ENCODE results near the gene TNRC6C. TPM values are rescaled to one million over a fixed set of nuclear protein-coding genes. Genes with fewer than 3 reads are reported as not detected.
A peak's percentile ranks its signal among the peaks of the same experiment; 100 is the strongest.

TNRC6C gene
- total RNA-seq, 4 donors from 2014 or later, result 5.3 to 15.4 (median 6.8) TPM

DNA sequence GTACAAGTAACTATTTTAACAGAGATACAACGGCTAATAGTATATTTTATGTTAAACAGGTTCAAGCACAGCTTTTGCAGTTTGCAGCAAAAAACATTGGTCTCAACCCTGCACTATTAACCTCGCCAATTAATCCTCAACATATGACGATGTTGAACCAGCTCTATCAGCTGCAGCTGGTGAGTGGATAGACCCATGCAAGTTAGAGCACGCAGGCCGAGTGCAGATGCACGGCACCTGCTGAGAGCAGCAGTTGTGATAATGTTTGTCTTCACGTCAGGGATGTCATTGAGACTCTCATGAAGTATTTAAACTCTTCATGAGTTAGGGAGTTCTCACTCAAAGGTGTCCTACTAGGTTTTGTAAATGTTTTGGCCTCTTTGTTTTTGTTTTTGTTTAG is 124.5 kb downstream of the TNRC6C start:
- TF ChIP-seq, protein P1, sequence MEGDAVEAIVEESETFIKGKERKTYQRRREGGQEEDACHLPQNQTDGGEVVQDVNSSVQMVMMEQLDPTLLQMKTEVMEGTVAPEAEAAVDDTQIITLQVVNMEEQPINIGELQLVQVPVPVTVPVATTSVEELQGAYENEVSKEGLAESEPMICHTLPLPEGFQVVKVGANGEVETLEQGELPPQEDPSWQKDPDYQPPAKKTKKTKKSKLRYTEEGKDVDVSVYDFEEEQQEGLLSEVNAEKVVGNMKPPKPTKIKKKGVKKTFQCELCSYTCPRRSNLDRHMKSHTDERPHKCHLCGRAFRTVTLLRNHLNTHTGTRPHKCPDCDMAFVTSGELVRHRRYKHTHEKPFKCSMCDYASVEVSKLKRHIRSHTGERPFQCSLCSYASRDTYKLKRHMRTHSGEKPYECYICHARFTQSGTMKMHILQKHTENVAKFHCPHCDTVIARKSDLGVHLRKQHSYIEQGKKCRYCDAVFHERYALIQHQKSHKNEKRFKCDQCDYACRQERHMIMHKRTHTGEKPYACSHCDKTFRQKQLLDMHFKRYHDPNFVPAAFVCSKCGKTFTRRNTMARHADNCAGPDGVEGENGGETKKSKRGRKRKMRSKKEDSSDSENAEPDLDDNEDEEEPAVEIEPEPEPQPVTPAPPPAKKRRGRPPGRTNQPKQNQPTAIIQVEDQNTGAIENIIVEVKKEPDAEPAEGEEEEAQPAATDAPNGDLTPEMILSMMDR (IDR thresholded peaks at IDR 0.05), result no peak
- no peak for TF ChIP-seq POLR2A (IDR thresholded peaks at IDR 0.05)
- DNase-seq (ENCODE audit: low spot score in 2 of 2), result no peak
- WGBS, 2 donors, result 72 to 81% methylated on average over 7 of the region's 7 CpGs
- intact Hi-C loops (cut with DNase I; ENCODE audit: low total_unique reads), result no loop called here
- no peak overlapping the region for H3K4me3 ChIP-seq (ENCODE audit: low read depth, poor library complexity, severe bottlenecking)

DNA sequence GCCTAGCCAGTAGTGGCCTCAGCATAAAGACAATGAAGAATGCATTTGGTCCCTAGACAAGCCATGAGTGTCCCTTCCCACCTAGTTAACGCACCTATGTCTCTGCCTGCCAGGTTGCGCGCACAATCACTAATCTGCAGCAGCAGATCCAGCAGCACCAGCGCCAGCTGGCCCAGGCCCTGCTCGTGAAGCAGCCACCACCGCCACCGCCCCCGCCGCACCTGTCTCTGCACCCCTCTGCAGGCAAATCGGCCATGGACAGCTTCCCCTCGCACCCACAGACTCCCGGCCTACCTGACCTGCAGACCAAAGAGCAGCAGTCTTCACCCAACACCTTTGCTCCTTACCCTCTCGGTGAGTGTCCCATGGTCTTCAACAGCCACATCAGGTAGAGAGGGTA is 128.2 kb downstream of the TNRC6C start:
- no peak overlapping the region for H3K4me3 ChIP-seq (ENCODE audit: low read depth, poor library complexity, severe bottlenecking)
- no peak for TF ChIP-seq POLR2A (IDR thresholded peaks at IDR 0.05)
- TF ChIP-seq, protein P1 (IDR thresholded peaks at IDR 0.05), result no peak
- intact Hi-C loops (cut with DNase I; ENCODE audit: low total_unique reads), result no loop called here
- WGBS, 2 donors, result 94% methylated on average over 6 to 13 of the region's 13 CpGs
- peak in 1 of 2 donors; percentile 49 for DNase-seq (ENCODE audit: low spot score in 2 of 2)

DNA sequence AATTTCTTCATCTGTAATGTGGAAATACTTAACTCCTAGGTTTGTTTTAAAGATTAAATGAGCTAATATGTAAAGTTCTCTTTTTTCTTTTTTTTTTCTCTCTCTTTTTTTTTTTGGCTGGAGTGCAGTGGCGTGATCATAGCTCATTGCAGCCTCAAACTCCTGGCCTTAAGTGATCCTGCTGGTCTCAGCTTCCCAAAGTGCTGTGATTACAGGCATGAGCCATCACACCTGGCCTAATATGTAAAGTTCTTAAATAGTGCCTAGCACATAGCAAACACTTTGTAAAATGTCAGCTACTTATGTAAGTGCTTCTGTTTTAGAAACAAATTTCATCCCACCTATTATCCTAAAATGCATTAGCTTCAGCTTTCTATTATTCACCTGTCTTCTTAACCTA is 130.0 kb downstream of the TNRC6C start:
- 19 to 100% methylated on average over 1 of the region's 1 CpG for WGBS, 2 donors
- intact Hi-C loops (cut with DNase I; ENCODE audit: low total_unique reads), result no loop called here
- H3K4me3 ChIP-seq (ENCODE audit: low read depth, poor library complexity, severe bottlenecking), result no peak overlapping the region
- DNase-seq (ENCODE audit: low spot score in 2 of 2), result no peak
- no peak for TF ChIP-seq POLR2A (IDR thresholded peaks at IDR 0.05)
- TF ChIP-seq, protein P1 (IDR thresholded peaks at IDR 0.05), result no peak

DNA sequence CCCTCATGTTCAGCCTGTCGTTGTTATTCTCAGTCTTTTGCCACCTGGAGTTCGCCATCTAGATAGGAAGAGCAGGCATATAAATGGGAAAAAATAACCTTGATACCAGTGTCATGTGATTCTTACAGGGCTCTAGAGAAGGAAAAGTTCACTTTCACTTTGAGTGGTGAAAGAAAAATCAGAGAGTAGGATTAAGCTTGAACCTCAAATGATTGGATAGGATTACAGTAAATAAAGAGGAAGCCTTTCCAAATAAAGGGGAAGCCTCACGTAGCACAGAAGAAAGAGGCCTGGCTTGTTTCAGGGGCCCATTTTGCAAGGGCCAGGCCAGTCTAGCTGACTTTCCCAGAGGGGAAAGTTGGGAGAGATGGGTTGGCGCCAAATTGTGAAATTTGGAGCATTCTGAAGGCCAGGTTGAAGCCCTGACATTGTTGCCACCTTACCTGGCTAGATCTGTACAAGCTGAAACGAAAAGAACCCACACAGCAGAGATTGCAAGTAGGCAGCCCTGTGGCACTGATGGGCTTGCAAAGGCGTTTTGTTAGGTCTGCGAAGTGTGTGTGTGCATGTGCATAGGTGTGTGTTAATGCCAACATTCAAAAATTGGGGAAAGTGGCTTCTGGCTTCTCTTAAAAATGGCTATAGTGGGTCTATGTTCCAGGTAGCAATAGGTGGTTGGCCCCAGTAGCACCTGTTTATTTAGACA is 131.2 kb downstream of the TNRC6C start:
- 89 to 90% methylated on average over 7 of the region's 7 CpGs for WGBS, 2 donors
- intact Hi-C loops (cut with DNase I; ENCODE audit: low total_unique reads), result no loop called here
- no peak for TF ChIP-seq POLR2A (IDR thresholded peaks at IDR 0.05)
- TF ChIP-seq, protein P1 (IDR thresholded peaks at IDR 0.05), result no peak
- no peak overlapping the region for H3K4me3 ChIP-seq (ENCODE audit: low read depth, poor library complexity, severe bottlenecking)
- no peak for DNase-seq (ENCODE audit: low spot score in 2 of 2)

DNA sequence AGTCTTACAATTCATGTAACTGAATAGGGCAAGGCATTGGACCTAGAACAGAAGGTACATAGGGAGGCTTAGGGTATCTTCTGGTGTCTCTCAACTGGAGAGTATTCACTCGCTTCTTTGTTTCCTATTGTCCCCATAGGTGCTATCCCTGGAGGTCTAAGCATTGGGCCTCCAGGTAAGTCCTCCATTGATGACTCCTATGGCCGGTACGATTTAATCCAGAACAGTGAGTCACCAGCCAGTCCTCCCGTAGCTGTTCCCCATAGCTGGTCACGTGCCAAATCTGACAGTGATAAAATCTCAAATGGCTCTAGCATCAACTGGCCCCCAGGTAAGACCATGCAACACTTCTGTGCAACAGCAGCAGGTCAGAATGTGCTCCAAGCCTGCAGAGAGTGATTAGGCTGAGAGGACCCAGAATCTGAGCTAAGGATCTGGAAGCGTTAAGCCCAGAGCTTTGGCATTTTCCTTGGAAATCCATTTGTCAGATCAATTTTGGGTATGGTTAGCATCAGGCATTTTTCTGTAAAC is 134.4 kb downstream of the TNRC6C start:
- DNase-seq (ENCODE audit: low spot score in 2 of 2), result no peak
- WGBS, 2 donors, result 80 to 86% methylated on average over 6 of the region's 6 CpGs
- no peak overlapping the region for H3K4me3 ChIP-seq (ENCODE audit: low read depth, poor library complexity, severe bottlenecking)
- no peak for TF ChIP-seq POLR2A (IDR thresholded peaks at IDR 0.05)
- TF ChIP-seq, protein P1 (IDR thresholded peaks at IDR 0.05), result no peak
- intact Hi-C loops (cut with DNase I; ENCODE audit: low total_unique reads), result no loop called here

Data from lower leg skin (tissue), 4 donors.